Skeletal muscle satellite cell (primary cell): Measurements from ENCODE around the gene TM7SF2.
"Not testable (repeated sequence)": the region's sequence is repeated elsewhere in the genome, so short reads cannot be mapped to it uniquely, and the experiment has no call there.

ENCODE experiments used
- H3K27me3 ChIP-seq: 2 replicates; pipeline ENCODE4 v1.7.0; 2013; ENCODE audit warnings: low read length; ENCODE audit not compliant: control insufficient read depth, insufficient read depth
- H3K36me3 ChIP-seq: 2 replicates; pipeline ENCODE4 v1.7.0; 2013; ENCODE audit warnings: mild to moderate bottlenecking, control low read depth, low read length; ENCODE audit not compliant: insufficient read depth
- H3K4me1 ChIP-seq: 2 replicates; pipeline ENCODE4 v1.7.0; 2013; ENCODE audit warnings: low read length; ENCODE audit not compliant: control insufficient read depth, insufficient read depth
- H3K4me2 ChIP-seq: 2 replicates; pipeline ENCODE4 v1.7.0; 2013; ENCODE audit warnings: mild to moderate bottlenecking, low read length
- H3K4me3 ChIP-seq: 2 replicates; pipeline ENCODE4 v1.7.0; 2013; ENCODE audit warnings: low read length
- H3K9ac ChIP-seq: 2 replicates; pipeline ENCODE4 v1.7.0; 2013; ENCODE audit warnings: mild to moderate bottlenecking, low read depth, low read length, moderate library complexity
- H3K9me3 ChIP-seq: replicated peaks from 2 replicates; pipeline ENCODE4 v1.7.0; 2013; ENCODE audit warnings: mild to moderate bottlenecking, control low read depth, low read length

The TM7SF2 gene

GRCh38 chr11:65117206-65118096 lies 5.8 kb downstream of the TM7SF2 start, which contains the start of gene ZNHIT2:
ZNHIT2 (minus strand) TSS chr11:65117701; CDS start chr11:65117653, 48 bp downstream.
- Histone ChIP-seq H3K9ac (peak within 1 kb of the TSS; percentile 93), H3K9me3 (no peaks in the 10 kb centered on the region), H3K4me3 (peak within 1 kb of the TSS; percentile 84), H3K4me2 (peak within 1 kb of the TSS; percentile 86), H3K27me3 (no peaks in the 10 kb centered on the region), H3K4me1 (peaks cover 28% of the 10 kb centered on the region), H3K36me3 (peaks cover 42% of the 10 kb centered on the region)

DNA sequence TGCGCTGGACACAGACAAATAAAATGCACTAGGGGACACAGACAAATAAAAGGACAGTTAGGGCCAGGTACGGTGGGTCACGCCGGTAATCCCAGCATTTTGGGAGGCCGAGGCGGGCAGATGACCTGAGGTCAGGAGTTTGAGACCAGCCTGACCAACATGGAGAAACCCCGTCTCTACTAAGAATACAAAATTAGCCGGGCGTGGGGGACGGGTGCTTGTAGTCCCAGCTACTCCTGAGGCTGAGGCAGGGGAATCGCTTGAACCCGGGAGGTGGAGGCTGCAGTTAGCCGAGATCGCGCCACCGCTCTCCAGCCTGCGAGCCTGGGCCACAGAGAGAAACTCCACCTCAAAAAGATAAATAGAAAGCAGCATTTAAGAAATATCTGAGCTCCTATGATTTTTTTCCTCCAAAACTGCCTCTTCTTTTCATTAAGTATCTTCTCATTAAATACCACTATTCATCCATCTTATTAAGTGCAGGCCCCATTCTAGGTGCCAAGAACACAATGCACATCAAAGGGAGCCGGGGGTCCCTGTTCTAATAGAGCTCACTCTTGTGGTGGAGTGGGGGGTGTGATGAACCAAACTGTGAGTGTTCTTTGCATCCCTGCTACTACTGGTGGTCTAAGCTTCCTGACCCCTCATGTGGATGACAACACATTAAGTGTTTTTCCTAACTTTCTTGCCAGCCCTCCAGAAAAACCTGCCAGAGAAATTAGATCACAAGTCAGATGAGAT lies 6.6 kb downstream of the TM7SF2 start:
- H3K4me2 ChIP-seq = no peak overlapping the region
- no peaks in the 10 kb centered on the region for H3K27me3 ChIP-seq
- no peaks in the 10 kb centered on the region for H3K9me3 ChIP-seq
- no peak overlapping the region for H3K9ac ChIP-seq
- H3K4me3 ChIP-seq = no peak overlapping the region
- peaks cover 42% of the 10 kb centered on the region for H3K36me3 ChIP-seq
- peaks cover 26% of the 10 kb centered on the region for H3K4me1 ChIP-seq

DNA sequence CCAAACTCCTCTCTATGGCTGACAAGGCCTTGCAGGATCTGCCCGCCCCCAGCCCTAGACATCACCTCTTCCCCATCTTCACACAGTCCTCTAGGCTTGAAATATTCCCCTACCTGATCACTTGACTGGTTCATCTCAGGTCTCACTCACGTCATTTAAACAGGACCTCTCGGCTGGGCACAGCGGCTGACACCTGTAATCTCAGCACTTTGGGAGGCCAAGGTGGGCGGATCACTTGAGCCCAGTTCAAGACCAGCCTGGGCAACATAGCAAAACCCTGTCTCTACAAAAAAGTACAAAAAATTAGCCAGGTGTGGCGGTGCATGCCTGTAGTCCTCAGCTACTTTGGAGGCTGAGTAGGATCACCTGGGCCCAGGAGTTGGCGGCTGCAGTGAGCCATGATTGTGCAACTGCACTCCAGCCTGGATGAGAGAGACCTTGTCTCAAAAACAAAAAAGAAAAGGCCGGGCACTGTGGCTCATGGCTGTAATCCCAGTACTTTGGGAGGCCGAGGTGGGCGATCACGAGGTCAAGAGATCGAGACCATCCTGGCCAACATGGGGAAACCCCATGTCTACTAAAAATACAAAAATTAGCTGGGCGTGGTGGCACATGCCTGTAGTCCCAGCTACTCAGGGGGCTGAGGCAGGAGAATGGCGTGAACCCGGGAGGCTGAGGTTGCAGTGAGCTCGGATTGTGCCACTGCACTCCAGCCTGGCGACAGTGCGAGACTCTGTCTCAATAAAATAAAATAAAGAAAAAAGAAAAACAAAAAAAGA lies 7.4 kb downstream of the TM7SF2 start:
- not testable (repeated sequence) for H3K4me2 ChIP-seq, H3K9me3 ChIP-seq, H3K9ac ChIP-seq, H3K4me3 ChIP-seq, H3K27me3 ChIP-seq
- H3K36me3 ChIP-seq = peaks cover 42% of the 10 kb centered on the region
- peaks cover 24% of the 10 kb centered on the region for H3K4me1 ChIP-seq

DNA sequence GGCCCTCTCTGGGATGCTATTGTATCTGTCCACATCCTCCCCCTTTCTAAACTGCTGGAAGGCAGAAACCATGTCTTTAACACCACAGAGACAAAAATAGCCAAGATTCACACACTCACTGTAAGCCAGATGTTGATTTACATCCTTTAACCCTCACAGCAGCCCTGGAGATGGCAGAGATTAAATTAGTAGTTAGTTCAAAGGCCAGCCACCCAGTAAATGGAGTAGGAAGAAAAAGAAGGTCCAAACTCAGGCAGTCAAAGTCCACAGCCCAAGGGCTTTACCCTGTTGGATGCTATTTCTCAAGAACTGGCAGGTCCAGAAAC lies 8.0 kb downstream of the TM7SF2 start:
- peaks cover 44% of the 10 kb centered on the region for H3K36me3 ChIP-seq
- no peak overlapping the region for H3K9ac ChIP-seq
- no peaks in the 10 kb centered on the region for H3K9me3 ChIP-seq
- H3K4me2 ChIP-seq = no peak overlapping the region
- H3K27me3 ChIP-seq = no peaks in the 10 kb centered on the region
- H3K4me3 ChIP-seq = no peak overlapping the region
- H3K4me1 ChIP-seq = peaks cover 24% of the 10 kb centered on the region

GRCh38 chr11:65120831-65121230 lies 9.2 kb downstream of the TM7SF2 start:
- H3K4me1 ChIP-seq = peaks cover 24% of the 10 kb centered on the region
- H3K4me3 ChIP-seq = peak overlapping the region; percentile 95
- H3K9me3 ChIP-seq = no peaks in the 10 kb centered on the region
- H3K27me3 ChIP-seq = no peaks in the 10 kb centered on the region
- peaks cover 52% of the 10 kb centered on the region for H3K36me3 ChIP-seq
- peak overlapping the region; percentile 97 for H3K9ac ChIP-seq
- H3K4me2 ChIP-seq = peak overlapping the region; percentile 85

DNA sequence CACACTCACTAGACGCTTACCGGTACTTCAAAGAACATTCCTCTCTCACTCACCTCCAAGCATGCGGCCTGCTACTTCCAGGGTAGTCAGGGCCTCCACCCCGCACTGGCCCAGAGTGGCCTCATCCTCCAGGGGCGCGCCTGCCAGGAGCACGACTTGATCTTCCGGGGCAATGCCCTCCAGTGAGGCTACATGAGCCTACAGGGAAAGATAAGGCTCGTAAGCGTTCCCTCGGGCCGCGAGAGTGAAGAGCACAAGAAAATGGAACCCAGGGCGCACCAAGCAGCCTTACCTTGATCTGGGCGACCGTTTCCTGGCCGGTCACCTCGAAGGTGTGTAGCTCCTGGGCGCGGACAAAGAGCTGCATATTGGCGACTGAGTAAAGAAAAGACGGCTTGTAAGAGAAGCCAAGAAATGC lies 9.8 kb downstream of the TM7SF2 start:
- no peaks in the 10 kb centered on the region for H3K27me3 ChIP-seq
- H3K4me1 ChIP-seq = peaks cover 17% of the 10 kb centered on the region
- no peaks in the 10 kb centered on the region for H3K9me3 ChIP-seq
- H3K4me2 ChIP-seq = peak overlapping the region; percentile 85
- peak overlapping the region; percentile 95 for H3K4me3 ChIP-seq
- peaks cover 51% of the 10 kb centered on the region for H3K36me3 ChIP-seq
- H3K9ac ChIP-seq = peak overlapping the region; percentile 97

GRCh38 chr11:65121865-65122696 lies 10.4 kb downstream of the TM7SF2 start, which contains the start of the genes FAU and MRPL49:
FAU (minus strand) TSS chr11:65122134; CDS start chr11:65121813, 321 bp downstream.
MRPL49 (plus strand) TSS chr11:65122321; CDS start chr11:65122347, 26 bp downstream.
- Histone ChIP-seq H3K27me3 (no peaks in the 10 kb centered on the region), H3K9ac (peak within 1 kb of the TSS; percentile 97), H3K36me3 (peaks cover 57% of the 10 kb centered on the region), H3K4me2 (peak within 1 kb of the TSS; percentile 85), H3K4me3 (peak within 1 kb of the TSS; percentile 95), H3K4me1 (peaks cover 13% of the 10 kb centered on the region), H3K9me3 (no peaks in the 10 kb centered on the region)

GRCh38 chr11:65124480-65125196 lies 13.0 kb downstream of the TM7SF2 start:
- Histone ChIP-seq H3K4me1 (peaks cover 13% of the 10 kb centered on the region), H3K4me3 (no peak overlapping the region), H3K27me3 (no peaks in the 10 kb centered on the region), H3K9me3 (no peaks in the 10 kb centered on the region), H3K9ac (no peak overlapping the region), H3K36me3 (peaks cover 69% of the 10 kb centered on the region), H3K4me2 (no peak overlapping the region)

DNA sequence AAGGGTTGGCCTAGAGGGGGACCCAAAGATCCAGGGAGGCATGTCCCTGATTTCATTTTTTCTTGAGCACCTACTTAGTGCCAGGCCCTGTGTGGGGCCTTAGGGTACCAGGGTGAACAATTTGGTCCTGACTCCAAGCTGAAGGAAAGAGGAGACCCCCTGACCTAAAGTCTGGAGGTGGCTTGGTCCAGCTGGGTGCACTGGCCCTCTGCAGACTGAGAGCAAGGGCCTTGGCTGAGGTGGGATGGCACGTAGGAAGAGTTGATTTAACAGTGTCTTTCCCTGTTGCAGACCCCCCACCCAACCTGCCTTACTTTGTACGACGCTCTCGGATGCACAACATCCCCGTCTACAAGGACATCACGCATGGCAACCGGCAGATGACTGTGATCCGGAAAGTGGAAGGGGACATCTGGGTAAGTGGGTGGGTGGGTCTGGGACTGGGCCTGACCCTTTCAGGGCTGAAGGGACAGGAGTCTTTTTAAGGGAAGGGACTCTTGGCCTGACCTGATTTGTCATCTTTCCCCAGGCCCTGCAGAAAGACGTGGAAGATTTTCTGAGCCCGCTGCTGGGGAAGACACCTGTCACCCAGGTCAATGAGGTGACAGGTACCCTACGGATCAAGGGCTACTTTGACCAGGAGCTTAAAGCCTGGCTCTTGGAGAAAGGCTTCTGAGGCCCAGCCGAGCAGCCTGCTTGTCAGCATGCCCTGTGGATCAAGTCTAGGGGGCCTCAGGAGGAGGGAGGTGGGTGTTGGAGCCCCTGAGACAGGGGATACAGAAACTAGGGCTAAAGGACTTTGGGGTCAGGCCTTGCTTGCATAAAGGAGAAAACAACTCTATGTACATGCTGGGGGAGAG lies 13.8 kb downstream of the TM7SF2 start:
- Histone ChIP-seq H3K4me2 (no peak overlapping the region), H3K9ac (no peak overlapping the region), H3K36me3 (peaks cover 69% of the 10 kb centered on the region), H3K4me3 (no peak overlapping the region), H3K9me3 (no peaks in the 10 kb centered on the region), H3K4me1 (peaks cover 13% of the 10 kb centered on the region), H3K27me3 (no peaks in the 10 kb centered on the region)
